HG02798 (cell line): ENCODE data around the gene ZNF778.
"Not testable (repeated sequence)": the region's sequence is repeated elsewhere in the genome, so short reads cannot be mapped to it uniquely, and the experiment has no call there.

ENCODE experiments used
- ATAC-seq: cut with Tn5 transposase; IDR thresholded peaks from one replicate; pipeline ENCODE4 v1.9.1; 2021; ENCODE audit warnings: mild to moderate bottlenecking; ENCODE audit not compliant: unreplicated experiment, poor library complexity

ZNF778 gene

GRCh38 chr16:89179656-89180315 is 37.7 kb upstream of the ZNF778 start:
- no peak for ATAC-seq

GRCh38 chr16:89183463-89183862 is 34.0 kb upstream of the ZNF778 start:
- no peak for ATAC-seq

DNA sequence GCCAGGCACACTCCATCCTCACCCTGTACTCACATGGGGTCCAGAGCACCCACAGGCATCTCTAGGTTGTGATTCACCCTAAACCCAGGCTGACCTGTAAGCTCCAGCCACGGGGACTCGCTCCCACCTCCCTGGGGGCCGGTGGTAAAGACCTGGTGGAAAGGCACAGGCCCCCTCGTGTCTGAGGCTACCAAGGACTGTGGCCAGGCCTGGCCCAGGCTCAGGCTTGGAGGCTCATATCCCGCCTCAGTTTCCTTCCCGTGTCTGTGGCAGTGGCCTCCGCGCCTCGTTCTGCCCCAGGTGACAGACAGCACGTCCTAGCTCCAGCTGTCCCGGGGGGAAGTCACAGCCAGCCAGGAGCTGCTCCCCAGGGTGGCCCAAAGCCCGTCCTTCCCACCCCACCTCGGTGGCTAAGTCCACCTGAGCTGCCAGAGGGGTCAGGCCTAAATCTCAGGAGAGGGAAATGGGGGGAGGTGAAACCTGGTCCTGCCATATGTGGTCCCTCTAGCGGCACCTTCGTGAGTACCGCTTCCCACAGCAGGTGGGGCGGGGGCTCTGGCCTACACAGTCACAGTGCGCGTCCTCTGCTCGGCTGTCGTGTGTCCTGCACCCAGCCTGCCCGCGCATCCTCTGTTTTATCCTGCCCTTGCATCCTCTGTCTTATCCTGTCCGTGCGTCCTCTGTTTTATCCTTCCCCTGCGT is 33.4 kb upstream of the ZNF778 start:
- no peak for ATAC-seq

DNA sequence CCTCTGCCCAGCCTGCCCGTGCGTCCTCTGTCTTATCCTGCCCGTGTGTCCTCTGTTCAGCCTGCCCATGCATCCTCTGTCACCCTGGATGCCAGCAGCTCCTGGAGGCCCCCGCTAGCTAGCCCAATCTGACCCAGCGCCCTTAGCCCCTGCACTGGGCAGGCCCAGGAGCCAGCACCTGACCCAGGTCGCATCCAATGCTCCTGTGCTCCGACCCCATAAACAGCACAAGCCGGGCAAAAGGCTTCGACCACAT is 32.9 kb upstream of the ZNF778 start:
- no peak for ATAC-seq

DNA sequence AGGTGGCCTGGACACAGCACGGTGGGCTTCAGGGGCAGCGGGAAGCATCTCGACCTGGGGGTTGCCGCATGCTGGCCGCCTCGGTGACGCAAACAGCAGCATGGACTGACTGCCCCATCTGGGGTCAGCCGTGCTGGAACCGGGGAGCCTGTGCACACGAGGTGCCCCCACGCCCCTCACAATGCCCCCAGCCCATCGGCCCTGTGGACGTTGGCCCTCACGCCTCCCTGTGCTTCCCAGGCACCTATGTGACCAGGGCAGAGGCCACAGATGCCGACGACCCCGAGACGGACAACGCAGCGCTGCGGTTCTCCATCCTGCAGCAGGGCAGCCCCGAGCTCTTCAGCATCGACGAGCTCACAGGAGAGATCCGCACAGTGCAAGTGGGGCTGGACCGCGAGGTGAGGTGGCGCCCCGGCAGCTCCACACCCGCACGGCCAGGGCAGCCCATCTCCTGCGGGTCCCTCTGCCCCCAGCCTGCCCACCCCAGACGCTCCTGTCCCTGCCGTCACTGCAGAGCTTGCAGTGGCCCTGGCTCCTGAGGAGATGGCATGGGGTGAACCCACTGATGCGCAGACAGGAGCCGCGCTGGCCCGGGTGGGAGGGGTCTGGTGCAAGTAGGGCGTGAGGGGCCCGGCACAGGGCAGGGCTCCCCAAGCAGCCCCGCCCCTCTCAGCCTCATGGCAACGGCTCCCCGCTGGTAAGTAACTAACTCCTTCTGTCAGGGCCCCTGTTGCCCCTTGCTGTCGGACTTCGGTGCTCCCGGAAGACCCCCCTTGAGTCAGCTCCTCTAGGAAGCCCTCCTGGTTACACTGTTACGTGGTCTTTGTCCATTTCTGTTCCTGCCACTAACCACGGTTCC is 32.3 kb upstream of the ZNF778 start:
- no peak for ATAC-seq

GRCh38 chr16:89185887-89186592 is 31.5 kb upstream of the ZNF778 start:
- ATAC-seq: not testable (repeated sequence)

- not testable (repeated sequence) for ATAC-seq
Measured at GRCh38 chr16:89186593-89187031, 30.9 kb upstream of the ZNF778 start.

- ATAC-seq: no peak
Measured at GRCh38 chr16:89187032-89187769, 30.3 kb upstream of the ZNF778 start.

DNA sequence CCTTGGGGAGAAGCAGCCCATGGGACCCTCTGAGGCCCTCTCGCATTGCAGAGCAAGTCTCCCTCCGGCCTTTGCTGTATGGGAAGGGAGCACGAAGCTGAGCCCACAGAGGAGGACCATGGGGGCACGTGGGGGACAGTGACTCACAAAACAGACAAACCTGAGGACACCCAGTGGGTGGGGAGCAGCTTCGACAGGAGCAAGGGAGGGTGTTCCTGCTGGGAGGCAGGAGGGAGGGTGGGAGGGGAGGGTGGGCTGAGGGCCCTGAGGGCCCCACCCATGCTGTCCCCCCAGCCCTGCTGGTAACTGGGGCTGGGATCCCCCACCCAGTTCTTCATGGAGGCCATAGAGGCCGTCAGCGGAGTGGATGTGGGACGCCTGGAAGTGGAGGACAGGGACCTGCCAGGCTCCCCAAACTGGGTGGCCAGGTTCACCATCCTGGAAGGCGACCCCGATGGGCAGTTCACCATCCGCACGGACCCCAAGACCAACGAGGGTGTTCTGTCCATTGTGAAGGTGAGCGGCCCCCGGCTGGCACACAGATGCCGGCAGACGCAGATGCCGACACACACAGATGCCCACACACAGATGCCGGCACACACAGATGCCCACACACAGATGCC is 29.6 kb upstream of the ZNF778 start:
- ATAC-seq: no peak

- not testable (repeated sequence) for ATAC-seq
Measured at GRCh38 chr16:89188471-89189357, 28.8 kb upstream of the ZNF778 start.

GRCh38 chr16:89189358-89190025 is 28.0 kb upstream of the ZNF778 start:
- ATAC-seq: no peak

GRCh38 chr16:89190150-89190958 is 27.1 kb upstream of the ZNF778 start:
- no peak for ATAC-seq

DNA sequence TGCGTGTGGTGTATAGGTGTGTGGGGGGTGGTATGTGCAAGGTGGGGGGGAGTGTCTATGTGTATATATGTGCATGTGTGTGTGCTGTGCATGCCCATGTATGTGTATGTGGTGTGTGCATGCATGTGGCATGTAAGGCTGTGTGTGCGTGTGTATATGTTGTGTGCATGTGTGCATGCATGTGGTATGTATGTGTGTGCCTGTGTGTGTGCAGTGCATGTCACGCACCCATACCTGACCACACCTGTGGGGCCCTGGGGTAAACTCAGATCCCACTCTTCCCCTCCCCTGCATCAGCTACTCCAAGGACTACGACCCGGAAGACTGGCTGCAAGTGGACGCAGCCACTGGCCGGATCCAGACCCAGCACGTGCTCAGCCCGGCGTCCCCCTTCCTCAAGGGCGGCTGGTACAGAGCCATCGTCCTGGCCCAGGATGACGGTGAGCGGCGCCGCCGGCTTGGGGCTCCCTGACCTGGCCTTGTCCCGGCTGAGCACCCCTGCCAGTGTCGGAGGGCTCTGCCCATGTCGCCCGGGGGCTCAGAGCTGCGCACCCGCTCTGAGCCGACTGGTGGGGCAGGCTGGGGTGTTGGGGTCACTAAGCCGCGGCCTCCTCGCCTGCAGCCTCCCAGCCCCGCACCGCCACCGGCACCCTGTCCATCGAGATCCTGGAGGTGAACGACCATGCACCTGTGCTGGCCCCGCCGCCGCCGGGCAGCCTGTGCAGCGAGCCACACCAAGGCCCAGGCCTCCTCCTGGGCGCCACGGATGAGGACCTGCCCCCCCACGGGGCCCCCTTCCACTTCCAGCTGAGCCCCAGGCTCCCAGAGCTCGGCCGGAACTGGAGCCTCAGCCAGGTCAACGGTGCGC is 26.2 kb upstream of the ZNF778 start:
- no peak for ATAC-seq

DNA sequence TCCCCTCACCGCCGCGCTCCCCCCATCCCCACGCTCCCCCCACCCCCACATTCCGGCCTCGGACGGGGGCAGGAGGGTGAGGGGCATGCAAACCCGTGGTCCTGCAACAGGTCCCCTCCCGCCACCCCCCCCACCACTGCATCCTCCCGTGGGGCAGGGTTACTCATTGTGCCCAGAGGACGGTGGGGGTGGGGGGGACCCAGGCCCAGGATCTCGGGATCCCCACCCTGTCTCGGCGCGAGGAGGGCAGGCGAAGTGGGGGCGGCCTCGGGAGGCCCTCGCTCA is 25.7 kb upstream of the ZNF778 start:
- no peak for ATAC-seq

DNA sequence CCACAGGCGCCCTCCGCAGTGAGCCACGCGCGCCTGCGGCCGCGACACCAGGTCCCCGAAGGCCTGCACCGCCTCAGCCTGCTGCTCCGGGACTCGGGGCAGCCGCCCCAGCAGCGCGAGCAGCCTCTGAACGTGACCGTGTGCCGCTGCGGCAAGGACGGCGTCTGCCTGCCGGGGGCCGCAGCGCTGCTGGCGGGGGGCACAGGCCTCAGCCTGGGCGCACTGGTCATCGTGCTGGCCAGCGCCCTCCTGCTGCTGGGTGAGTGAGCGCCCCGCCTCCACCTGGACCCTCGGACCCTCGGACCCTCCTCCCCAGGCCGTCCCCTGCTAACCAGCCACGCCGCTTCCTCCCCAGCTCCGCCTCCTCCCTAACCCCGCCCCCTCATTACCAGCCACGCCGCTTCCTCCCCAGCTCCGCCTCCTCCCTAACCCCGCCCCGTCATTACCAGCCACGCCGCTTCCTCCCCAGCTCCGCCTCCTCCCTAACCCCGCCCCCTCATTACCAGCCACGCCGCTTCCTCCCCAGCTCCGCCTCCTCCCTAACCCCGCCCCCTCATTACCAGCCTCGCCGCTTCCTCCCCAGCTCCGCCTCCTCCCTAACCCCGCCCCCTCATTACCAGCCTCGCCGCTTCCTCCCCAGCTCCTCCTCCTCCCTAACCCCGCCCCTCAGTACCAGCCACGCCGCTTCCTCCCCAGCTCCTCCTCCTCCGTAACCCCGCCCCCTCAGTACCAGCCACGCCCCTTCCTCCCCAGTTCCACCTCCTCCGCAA is 25.1 kb upstream of the ZNF778 start:
- ATAC-seq: not testable (repeated sequence)
